Mesendoderm (in vitro differentiated cells): ENCODE results near the gene HEBP1. TPM values are rescaled to one million over a fixed set of nuclear protein-coding genes. Genes with fewer than 3 reads are reported as not detected.

Experiments
- DNase-seq: peaks from one replicate; pipeline ENCODE4 v3.0.0; 2013
- H2AK5ac ChIP-seq: 2 replicates; pipeline ENCODE4 v1.6.1; 2013; ENCODE audit warnings: low read length, inconsistent platforms
- H2BK120ac ChIP-seq: 2 replicates; pipeline ENCODE4 v1.6.1; 2013; ENCODE audit warnings: low read depth, mild to moderate bottlenecking, low read length, moderate library complexity, mixed read lengths
- H2BK15ac ChIP-seq: replicated peaks from 2 replicates; pipeline ENCODE4 v1.6.1; 2013; ENCODE audit warnings: low read depth, mild to moderate bottlenecking, moderate library complexity
- H2BK5ac ChIP-seq: 2 replicates; pipeline ENCODE4 v1.6.1; 2013; ENCODE audit warnings: low read length, inconsistent platforms
- H3K18ac ChIP-seq: 2 replicates; pipeline ENCODE4 v1.6.1; 2013; ENCODE audit warnings: mild to moderate bottlenecking, low read length, mixed read lengths
- H3K23ac ChIP-seq: one replicate; pipeline ENCODE4 v1.6.1; 2013; ENCODE audit warnings: low read length
- H3K27ac ChIP-seq: 2 replicates; pipeline ENCODE4 v1.5.1; 2013; ENCODE audit warnings: low read depth, mild to moderate bottlenecking, inconsistent platforms, low read length, moderate library complexity
- H3K27me3 ChIP-seq: 2 replicates; pipeline ENCODE4 v1.6.1; 2013; ENCODE audit warnings: low read length, control low read depth, mild to moderate bottlenecking, inconsistent platforms; ENCODE audit not compliant: insufficient read depth, poor library complexity
- H3K36me3 ChIP-seq: 2 replicates; pipeline ENCODE4 v1.6.1; 2013; ENCODE audit warnings: low read length, inconsistent platforms; ENCODE audit not compliant: control insufficient read depth, insufficient read depth
- H3K4ac ChIP-seq: one replicate; pipeline ENCODE4 v1.6.1; 2013; ENCODE audit warnings: low read depth, mild to moderate bottlenecking, low read length, moderate library complexity
- H3K4me1 ChIP-seq: 2 replicates; pipeline ENCODE4 v1.6.1; 2013; ENCODE audit warnings: low read depth, low read length, inconsistent platforms; ENCODE audit not compliant: control insufficient read depth
- H3K4me2 ChIP-seq: 2 replicates; pipeline ENCODE4 v1.6.1; 2013; ENCODE audit warnings: low read length
- H3K4me3 ChIP-seq: 2 replicates; pipeline ENCODE4 v1.5.1; 2013; ENCODE audit warnings: mild to moderate bottlenecking, low read length
- H3K56ac ChIP-seq: one replicate; pipeline ENCODE4 v1.6.1; 2013; ENCODE audit warnings: low read length
- H3K79me1 ChIP-seq: 2 replicates; pipeline ENCODE4 v1.6.1; 2013; ENCODE audit warnings: low read length, inconsistent platforms
- H3K79me2 ChIP-seq: 2 replicates; pipeline ENCODE4 v1.6.1; 2013; ENCODE audit warnings: mild to moderate bottlenecking, low read length; ENCODE audit not compliant: control insufficient read depth, insufficient read depth
- H3K9ac ChIP-seq: 2 replicates; pipeline ENCODE4 v1.6.1; 2013; ENCODE audit warnings: low read length, inconsistent platforms
- H4K5ac ChIP-seq: one replicate; pipeline ENCODE4 v1.6.1; 2013; ENCODE audit warnings: low read length
- H4K8ac ChIP-seq: one replicate; pipeline ENCODE4 v1.6.1; 2013; ENCODE audit warnings: low read depth, mild to moderate bottlenecking, control low read depth, low read length, moderate library complexity
- WGBS: extraction: QIAGEN DNeasy Blood & Tissue Kit; methylation state at CpG from one replicate; pipeline ENCODE4 v1.1.7; 2013; ENCODE audit warnings: low lambda C conversion rate, missing lambda C conversion rate; ENCODE audit not compliant: insufficient coverage; ENCODE audit errors: extremely low coverage; 5-methylcytosine and 5-hydroxymethylcytosine counted together
- small RNA-seq: library from polyadenylated mRNA; stranded (forward); fragments of <200 nt; extraction: miRNeasy Mini kit (QIAGEN cat#:217004); gene quantifications from one replicate; pipeline ENCODE3, GENCODE V24; 2013; ENCODE audit not compliant: insufficient read depth

The HEBP1 gene

GRCh38 chr12:12927211-12928079 is 72.6 kb downstream of the HEBP1 start:
- DNase-seq, result peak; percentile 82
- no peak overlapping the region for H2BK120ac ChIP-seq
- H3K4me1 ChIP-seq, result no peaks in the 10 kb centered on the region
- H3K79me1 ChIP-seq, result no peaks in the 10 kb centered on the region
- H3K9ac ChIP-seq, result no peak overlapping the region
- no peak overlapping the region for H3K23ac ChIP-seq
- peak overlapping the region; percentile 20 for H3K4me3 ChIP-seq
- no CpG with 5 or more reads among the region's 27 CpGs for WGBS
- H2BK5ac ChIP-seq, result no peak overlapping the region
- H3K36me3 ChIP-seq, result no peaks in the 10 kb centered on the region
- H3K27ac ChIP-seq, result no peak overlapping the region
- H2BK15ac ChIP-seq, result no peak overlapping the region
- no peak overlapping the region for H3K18ac ChIP-seq
- H4K8ac ChIP-seq, result no peak overlapping the region
- H3K56ac ChIP-seq, result no peak overlapping the region
- H3K4me2 ChIP-seq, result no peak overlapping the region
- H3K27me3 ChIP-seq, result no peaks in the 10 kb centered on the region
- H4K5ac ChIP-seq, result no peak overlapping the region
- no peaks in the 10 kb centered on the region for H3K79me2 ChIP-seq
- H2AK5ac ChIP-seq, result no peak overlapping the region
- H3K4ac ChIP-seq, result no peak overlapping the region

GRCh38 chr12:12926571-12927071 is 73.4 kb downstream of the HEBP1 start:
- Histone ChIP-seq H3K4me1 (no peaks in the 10 kb centered on the region), H3K23ac (no peak overlapping the region), H3K79me2 (no peaks in the 10 kb centered on the region), H3K4me2 (no peak overlapping the region), H3K9ac (no peak overlapping the region), H3K27me3 (no peaks in the 10 kb centered on the region), H4K5ac (no peak overlapping the region), H4K8ac (no peak overlapping the region), H3K56ac (peak overlapping the region; percentile 5), H3K18ac (no peak overlapping the region), H2BK5ac (no peak overlapping the region), H3K4ac (no peak overlapping the region), H2AK5ac (no peak overlapping the region), H3K27ac (no peak overlapping the region), H2BK120ac (no peak overlapping the region), H2BK15ac (no peak overlapping the region), H3K79me1 (no peaks in the 10 kb centered on the region), H3K4me3 (no peak overlapping the region), H3K36me3 (no peaks in the 10 kb centered on the region)
- WGBS, result no CpG with 5 or more reads among the region's 18 CpGs
- no peak for DNase-seq

GRCh38 chr12:12925388-12925787 is 74.7 kb downstream of the HEBP1 start:
- DNase-seq, result no peak
- no peak overlapping the region for H3K4me2 ChIP-seq
- H3K4me1 ChIP-seq, result no peaks in the 10 kb centered on the region
- WGBS, result no CpG with 5 or more reads among the region's 1 CpG
- H3K9ac ChIP-seq, result no peak overlapping the region
- no peak overlapping the region for H3K56ac ChIP-seq
- no peak overlapping the region for H3K18ac ChIP-seq
- no peaks in the 10 kb centered on the region for H3K79me2 ChIP-seq
- H2BK120ac ChIP-seq, result no peak overlapping the region
- no peak overlapping the region for H4K8ac ChIP-seq
- H4K5ac ChIP-seq, result no peak overlapping the region
- H3K4me3 ChIP-seq, result no peak overlapping the region
- H3K4ac ChIP-seq, result no peak overlapping the region
- no peak overlapping the region for H2BK5ac ChIP-seq
- no peak overlapping the region for H3K23ac ChIP-seq
- no peaks in the 10 kb centered on the region for H3K79me1 ChIP-seq
- no peak overlapping the region for H3K27ac ChIP-seq
- no peaks in the 10 kb centered on the region for H3K36me3 ChIP-seq
- no peaks in the 10 kb centered on the region for H3K27me3 ChIP-seq
- no peak overlapping the region for H2BK15ac ChIP-seq
- H2AK5ac ChIP-seq, result no peak overlapping the region

Small RNAs within 50 kb of the gene (small RNA-seq; reads per million reads assigned to genes)
- gene RF00604, result not detected
